RWPE2 (cell line): ENCODE results near the gene CEP95.

Source experiments
- ATAC-seq: fragments of 200-7000 bp; cut with Tn5 transposase; 3 replicates; pipeline ENCODE4 v1.9.1; 2021; ENCODE audit warnings: low read depth
- DNase-seq: peaks from one replicate; pipeline ENCODE4 v3.0.0-alpha.2; 2020; ENCODE audit warnings: low spot score
- H3K27ac ChIP-seq: fragments of 450-650 bp; 2 replicates; pipeline ENCODE4 v1.5.1; 2017; ENCODE audit warnings: mild to moderate bottlenecking; ENCODE audit not compliant: poor library complexity, severe bottlenecking
- H3K27me3 ChIP-seq: fragments of 250-450 bp; sonication (Bioruptor Pico); 2 replicates; pipeline ENCODE4 v1.5.1; 2021; ENCODE audit warnings: mild to moderate bottlenecking, moderate library complexity; ENCODE audit not compliant: insufficient read depth, poor library complexity, severe bottlenecking
- H3K36me3 ChIP-seq: fragments of 250-450 bp; sonication (Bioruptor Pico); 2 replicates; pipeline ENCODE4 v1.5.1; 2020; ENCODE audit warnings: low read depth, mild to moderate bottlenecking, moderate library complexity
- H3K4me1 ChIP-seq: fragments of 250-450 bp; sonication (Bioruptor Pico); 2 replicates; pipeline ENCODE4 v1.5.1; 2021; ENCODE audit warnings: mild to moderate bottlenecking, moderate library complexity; ENCODE audit not compliant: insufficient read depth, poor library complexity, severe bottlenecking
- H3K4me3 ChIP-seq: fragments of 250-450 bp; sonication (Bioruptor Pico); 2 replicates; pipeline ENCODE4 v1.5.1; 2021; ENCODE audit warnings: mild to moderate bottlenecking, moderate library complexity; ENCODE audit not compliant: severe bottlenecking
- H3K9me3 ChIP-seq: fragments of 250-450 bp; sonication (Bioruptor Pico); 2 replicates; pipeline ENCODE4 v1.5.1; 2021; ENCODE audit warnings: mild to moderate bottlenecking, moderate library complexity; ENCODE audit not compliant: severe bottlenecking
- CTCF ChIP-seq: fragments of 450-650 bp; IDR thresholded peaks from one replicate; pipeline ENCODE4 v1.5.1; 2017; ENCODE audit warnings: mild to moderate bottlenecking, moderate library complexity; ENCODE audit not compliant: poor library complexity, severe bottlenecking

Gene CEP95

GRCh38 chr17:64580384-64581315, 73.9 kb downstream of the CEP95 start:
- no peak for TF ChIP-seq CTCF
- H3K36me3 ChIP-seq: peaks cover 96% of the 10 kb centered on the region
- ATAC-seq: no peak

GRCh38 chr17:64583038-64583437, 76.3 kb downstream of the CEP95 start:
- DNase-seq (no peak), ATAC-seq (no peak)
- H3K27ac ChIP-seq: no peak overlapping the region
- H3K27me3 ChIP-seq: no peaks in the 10 kb centered on the region
- H3K9me3 ChIP-seq: no peaks in the 10 kb centered on the region
- no peaks in the 10 kb centered on the region for H3K4me1 ChIP-seq
- no peak overlapping the region for H3K4me3 ChIP-seq
- TF ChIP-seq CTCF: no peak
- H3K36me3 ChIP-seq: peaks cover 93% of the 10 kb centered on the region

More at GRCh38 chr17:64580384-64581315, 73.9 kb downstream of the CEP95 start:
- Histone ChIP-seq H3K4me3 (no peak overlapping the region), H3K9me3 (no peaks in the 10 kb centered on the region), H3K27me3 (no peaks in the 10 kb centered on the region), H3K4me1 (no peaks in the 10 kb centered on the region), H3K27ac (no peak overlapping the region)
- DNase-seq: no peak

- H3K27me3 ChIP-seq: no peaks in the 10 kb centered on the region
- no peaks in the 10 kb centered on the region for H3K4me1 ChIP-seq
- ATAC-seq: no peak
- no peak for DNase-seq
- no peak for TF ChIP-seq CTCF
- no peak overlapping the region for H3K4me3 ChIP-seq
- H3K36me3 ChIP-seq: peaks cover 91% of the 10 kb centered on the region
- H3K27ac ChIP-seq: no peak overlapping the region
- no peaks in the 10 kb centered on the region for H3K9me3 ChIP-seq
Measured at GRCh38 chr17:64585146-64585545, 78.4 kb downstream of the CEP95 start.
